ENCODE data around the gene FNBP1. TPM values are rescaled to one million over a fixed set of nuclear protein-coding genes. Genes with fewer than 3 reads are reported as not detected.
A peak's percentile ranks its signal among the peaks of the same experiment; 100 is the strongest.

The FNBP1 gene
- polyA plus RNA-seq, 2 of the 4 experiments (the other 2 are of a cell fraction): 10.6 to 15.6 TPM

GRCh38 chr9:129958796-129959195 is 84.2 kb downstream of the FNBP1 start:
- ChIA-PET CTCF (interaction anchor here (1.0 kb wide), 1 partner anchor 10 kb away, joined by 4 read pairs; no protein-coding TSS in a partner anchor), POLR2A (no interaction called here)
- no peak for FAIRE-seq

GRCh38 chr9:129954868-129955550 is 88.0 kb downstream of the FNBP1 start:
- ChIA-PET CTCF (interaction anchor here (0.6 to 1.2 kb wide), 5 partner anchors 14 to 1523 kb away, joined by 3 to 6 read pairs (median 3); no protein-coding TSS in a partner anchor), POLR2A (interaction anchor here (1.1 kb wide), 1 partner anchor 9 kb away, joined by 3 read pairs; no protein-coding TSS in a partner anchor)
- peak in 1 of 2 experiments; percentile 17 for DNase-seq (ENCODE audit: low read depth in 1 of 2, low spot score in 1 of 2)

More at GRCh38 chr9:129958796-129959195, 84.2 kb downstream of the FNBP1 start:
- Histone ChIP-seq H3K27ac (no peak overlapping the region), H3K4me2 (no peak overlapping the region), H3K4me3 (no peak overlapping the region), H3K9me3 (no peaks in the 10 kb centered on the region), H3K4me1 (peaks cover 14% of the 10 kb centered on the region)
- TF ChIP-seq EHF (CRISPR knock-in tag; IDR thresholded peaks at IDR 0.05) (no peak), BCL3 (IDR thresholded peaks at IDR 0.05) (no peak), JUN (IDR thresholded peaks at IDR 0.05) (no peak), TP53 (CRISPR knock-in tag; IDR thresholded peaks at IDR 0.05) (no peak), HDAC2 (IDR thresholded peaks at IDR 0.05) (no peak), BHLHE40 (IDR thresholded peaks at IDR 0.05; ENCODE audit: low read depth, low read length) (no peak), RFX5 (IDR thresholded peaks at IDR 0.05) (no peak), POLR2AphosphoS2 (conservative IDR thresholded peaks at IDR 0.05; ENCODE audit: low read length) (no peak), MAZ (IDR thresholded peaks at IDR 0.05; ENCODE audit: borderline replicate concordance, low read depth, low read length) (no peak), MYC (IDR thresholded peaks at IDR 0.05; ENCODE audit: borderline replicate concordance, low read length) (no peak), ATOH8 (CRISPR knock-in tag; IDR thresholded peaks at IDR 0.05; ENCODE audit: low read depth) (no peak), EP300 (IDR thresholded peaks at IDR 0.05) (no peak), ESRRA (IDR thresholded peaks at IDR 0.05; ENCODE audit: borderline replicate concordance, low read length) (no peak), ZFP36 (IDR thresholded peaks at IDR 0.05; ENCODE audit: borderline replicate concordance, partially characterized antibody) (no peak), SMC3 (IDR thresholded peaks at IDR 0.05) (no peak), KDM1A (IDR thresholded peaks at IDR 0.05; ENCODE audit: low read depth) (no peak), TFCP2L1 (CRISPR knock-in tag; IDR thresholded peaks at IDR 0.05) (no peak), MAFK (IDR thresholded peaks at IDR 0.05; ENCODE audit: partially characterized antibody) (no peak), HMGXB4 (CRISPR knock-in tag; IDR thresholded peaks at IDR 0.05; ENCODE audit: borderline replicate concordance) (no peak), CTCF (IDR thresholded peaks at IDR 0.05) (no peak)
- no peak for DNase-seq (ENCODE audit: low read depth in 1 of 2, low spot score in 1 of 2)
- ATAC-seq: no peak
- WGBS (ENCODE audit: missing lambda C conversion rate): 81% methylated on average over 1 of the region's 1 CpG

More at GRCh38 chr9:129954868-129955550, 88.0 kb downstream of the FNBP1 start:
- no peak overlapping the region for H3K4me3 ChIP-seq
- no peaks in the 10 kb centered on the region for H3K9me3 ChIP-seq
- no peak for ATAC-seq
- peaks cover 9% of the 10 kb centered on the region for H3K4me1 ChIP-seq
- no peak for TF ChIP-seq REST (IDR thresholded peaks at IDR 0.05)
- peak; percentile 88 for TF ChIP-seq NFE2L2 (conservative IDR thresholded peaks at IDR 0.05; ENCODE audit: low read length)
- TF ChIP-seq HOXB5 (CRISPR knock-in tag; IDR thresholded peaks at IDR 0.05): no peak
- no peak for TF ChIP-seq CBX2 (IDR thresholded peaks at IDR 0.05; ENCODE audit: borderline replicate concordance, low read depth)
- TF ChIP-seq MAX (IDR thresholded peaks at IDR 0.05): no peak
- peak; percentile 99 for TF ChIP-seq MAFK (IDR thresholded peaks at IDR 0.05; ENCODE audit: partially characterized antibody)
- TF ChIP-seq SREBF2 (IDR thresholded peaks at IDR 0.05): no peak
- 73% methylated on average over 6 of the region's 6 CpGs for WGBS (ENCODE audit: missing lambda C conversion rate)
- FAIRE-seq: no peak
- peak overlapping the region; percentile 58 to 81; a peak in 4 of 6 replicates for H3K27ac ChIP-seq
- peak overlapping the region; percentile 35; the same call in 1 of the 3 replicates for H3K4me2 ChIP-seq
